Esophagus muscularis mucosa (tissue), 4 donors: Measurements from ENCODE around the gene FRRS1L. TPM values are rescaled to one million over a fixed set of nuclear protein-coding genes. Genes with fewer than 3 reads are reported as not detected.

Experiments used
- DNase-seq: peaks from one replicate; pipeline ENCODE4 v3.0.0-alpha.2; 2017; ENCODE audit errors: extremely low spot score
- H3K27ac ChIP-seq, 4 donors: fragments of 200-600 bp; sonication (generic); replicated peaks in 1 of 4; 1 replicate in 3 of 4; 2 replicates in 1 of 4; pipeline ENCODE4 v1.5.1; 2016 to 2019; ENCODE audit warnings: mild to moderate bottlenecking in 1 of 4
- H3K27me3 ChIP-seq, 4 donors: fragments of 200-600 bp; sonication (generic); one replicate each; pipeline versions ENCODE4 v1.5.1 to v1.6.0; 2016 to 2019
- H3K36me3 ChIP-seq, 4 donors: fragments of 200-600 bp; sonication (generic); one replicate each; pipeline ENCODE4 v1.5.1; 2016 to 2019
- H3K4me1 ChIP-seq, 4 donors: fragments of 200-600 bp; sonication (generic); one replicate each; pipeline ENCODE4 v1.5.1; 2016 to 2019
- H3K4me3 ChIP-seq, 4 donors: fragments of 200-600 bp; sonication (generic); 1 replicate in 2 of 4; 2 replicates in 2 of 4; pipeline ENCODE4 v1.5.1; 2016 to 2019; ENCODE audit warnings: mild to moderate bottlenecking in 4 of 4, moderate library complexity in 1 of 4
- H3K9me3 ChIP-seq, 4 donors: fragments of 200-600 bp; sonication (generic); 1 replicate in 3 of 4; 2 replicates in 1 of 4; pipeline ENCODE4 v1.5.1; 2016 to 2019
- EP300 ChIP-seq: sonication (generic); formaldehyde crosslinking; IDR thresholded peaks from one replicate; pipeline ENCODE4 v1.6.1; 2017; ENCODE audit warnings: antibody characterized with exemption
- POLR2A ChIP-seq: fragments of 450-650 bp; IDR thresholded peaks from one replicate; pipeline ENCODE4 v1.6.1; 2017; ENCODE audit warnings: antibody characterized with exemption, moderate library complexity, mild to moderate bottlenecking, low read depth
- POLR2AphosphoS5 ChIP-seq, 2 donors: sonication (generic); formaldehyde crosslinking; IDR thresholded peaks; one replicate each; pipeline ENCODE4 v1.6.1; 2017; ENCODE audit warnings: antibody characterized with exemption in 2 of 2
- WGBS: methylation state at CpG from one replicate; pipeline ENCODE4 v1.1.5; 2018; 5-methylcytosine and 5-hydroxymethylcytosine counted together
- intact Hi-C: fragments of 100-400 bp; cut with DNase I; formaldehyde crosslinking; loops from one replicate; pipeline ENCODE4 v1.15.1; 2023
- total RNA-seq, 4 donors: library from RNA; depleted of rRNA; stranded (reverse); fragments of >200 nt; gene quantifications; one replicate each; pipeline versions ENCODE4 v1.1.0 to v1.2.1, GENCODE V29; 2016
- TF ChIP-seq, protein P1 (sequence below), 3 experiments: fragments of 200-600 bp in 2 of 3; fragments of 450-650 bp in 1 of 3; sonication (generic) in 2 of 3; IDR thresholded peaks; one replicate each; pipeline ENCODE4 v1.5.1; 2017 to 2019; ENCODE audit warnings: antibody characterized with exemption in 3 of 3, mild to moderate bottlenecking in 2 of 3, moderate library complexity in 1 of 3

The FRRS1L gene
- total RNA-seq, 4 donors from 2014 or later = 2.5 to 7.6 (median 5.3) TPM

DNA sequence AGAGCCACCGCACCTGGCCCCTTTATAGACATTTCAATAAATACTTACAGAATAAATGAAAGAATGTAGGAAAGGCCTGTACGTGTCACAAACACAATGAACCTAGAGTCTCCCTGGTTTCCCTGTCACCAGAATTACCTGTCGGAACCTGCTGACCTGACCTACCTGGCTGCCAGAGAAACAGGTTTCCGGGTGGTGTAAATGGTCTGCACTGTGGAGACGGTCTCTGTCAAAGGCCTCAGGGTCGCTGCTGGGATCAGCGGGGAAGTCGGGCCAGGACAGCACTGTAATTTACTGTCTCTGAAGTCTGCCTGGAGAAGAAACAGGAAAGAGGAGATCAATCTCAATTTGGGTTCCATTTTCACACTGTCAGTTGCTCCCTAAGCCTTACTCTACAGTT lies 9.3 kb upstream of the FRRS1L start:
- H3K9me3 ChIP-seq = no peaks in the 10 kb centered on the region
- TF ChIP-seq EP300 (no peak), POLR2AphosphoS5 (IDR thresholded peaks at IDR 0.05) (no peak), POLR2A (no peak)
- TF ChIP-seq, protein P1, sequence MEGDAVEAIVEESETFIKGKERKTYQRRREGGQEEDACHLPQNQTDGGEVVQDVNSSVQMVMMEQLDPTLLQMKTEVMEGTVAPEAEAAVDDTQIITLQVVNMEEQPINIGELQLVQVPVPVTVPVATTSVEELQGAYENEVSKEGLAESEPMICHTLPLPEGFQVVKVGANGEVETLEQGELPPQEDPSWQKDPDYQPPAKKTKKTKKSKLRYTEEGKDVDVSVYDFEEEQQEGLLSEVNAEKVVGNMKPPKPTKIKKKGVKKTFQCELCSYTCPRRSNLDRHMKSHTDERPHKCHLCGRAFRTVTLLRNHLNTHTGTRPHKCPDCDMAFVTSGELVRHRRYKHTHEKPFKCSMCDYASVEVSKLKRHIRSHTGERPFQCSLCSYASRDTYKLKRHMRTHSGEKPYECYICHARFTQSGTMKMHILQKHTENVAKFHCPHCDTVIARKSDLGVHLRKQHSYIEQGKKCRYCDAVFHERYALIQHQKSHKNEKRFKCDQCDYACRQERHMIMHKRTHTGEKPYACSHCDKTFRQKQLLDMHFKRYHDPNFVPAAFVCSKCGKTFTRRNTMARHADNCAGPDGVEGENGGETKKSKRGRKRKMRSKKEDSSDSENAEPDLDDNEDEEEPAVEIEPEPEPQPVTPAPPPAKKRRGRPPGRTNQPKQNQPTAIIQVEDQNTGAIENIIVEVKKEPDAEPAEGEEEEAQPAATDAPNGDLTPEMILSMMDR (IDR thresholded peaks at IDR 0.05) = no peak
- H3K36me3 ChIP-seq = peaks cover 0 to 4% (median 0%) of the 10 kb centered on the region in 4 donors
- H3K27me3 ChIP-seq = peaks cover 0 to 3% (median 0%) of the 10 kb centered on the region in 4 donors
- no peak for DNase-seq
- no peak overlapping the region for H3K27ac ChIP-seq
- no peak overlapping the region for H3K4me3 ChIP-seq
- 80% methylated on average over 8 of the region's 8 CpGs for WGBS
- no peaks in the 10 kb centered on the region for H3K4me1 ChIP-seq
- intact Hi-C loops = no loop called here

DNA sequence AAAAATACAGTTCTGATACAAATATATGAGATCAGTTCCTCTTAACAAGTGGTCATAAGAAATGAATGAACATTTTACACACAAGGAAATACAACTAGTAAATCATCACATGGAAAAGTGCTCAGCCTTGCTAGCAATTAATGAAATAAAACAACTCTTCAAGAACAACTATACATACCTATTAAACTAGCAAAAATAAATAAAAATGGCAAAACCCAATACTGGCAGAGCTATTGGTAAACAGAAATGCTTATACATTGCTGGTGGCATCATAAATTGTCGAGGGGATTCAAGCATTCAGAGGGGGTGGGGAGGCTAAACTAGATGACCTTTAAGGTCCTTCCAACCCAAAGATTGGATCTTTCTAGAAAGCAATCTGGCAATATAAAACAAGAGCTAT lies 5.9 kb upstream of the FRRS1L start:
- H3K27ac ChIP-seq = no peak overlapping the region
- intact Hi-C loops = no loop called here
- 85% methylated on average over 1 of the region's 1 CpG for WGBS
- peaks cover 0 to 6% (median 0%) of the 10 kb centered on the region in 4 donors for H3K27me3 ChIP-seq
- H3K36me3 ChIP-seq = peaks cover 0 to 4% (median 0%) of the 10 kb centered on the region in 4 donors
- H3K4me1 ChIP-seq = no peaks in the 10 kb centered on the region
- DNase-seq = no peak
- no peak for TF ChIP-seq POLR2A
- H3K9me3 ChIP-seq = no peaks in the 10 kb centered on the region
- H3K4me3 ChIP-seq = no peak overlapping the region

DNA sequence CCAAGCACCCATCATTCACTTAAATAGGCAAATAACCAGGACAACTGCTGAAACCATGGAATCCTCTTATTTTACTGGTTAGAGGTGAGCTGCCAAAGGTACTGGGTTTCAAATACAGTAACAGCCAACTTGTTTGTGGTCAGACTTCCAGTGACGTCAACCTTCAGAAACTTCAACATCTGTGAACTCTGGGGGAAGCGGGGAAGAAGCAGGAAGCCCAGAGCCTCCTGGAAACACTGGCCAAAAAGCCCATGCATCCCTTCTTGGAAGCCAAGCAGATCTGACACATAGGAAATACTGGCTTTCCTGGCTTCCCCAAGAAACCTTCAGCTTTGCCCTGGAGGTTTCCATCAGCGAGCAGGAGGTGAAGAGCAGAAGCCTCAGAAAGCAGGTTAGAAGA lies 4.9 kb upstream of the FRRS1L start:
- no peak for DNase-seq
- H3K9me3 ChIP-seq = no peaks in the 10 kb centered on the region
- no peak overlapping the region for H3K4me3 ChIP-seq
- H3K36me3 ChIP-seq = peaks cover 0 to 4% (median 0%) of the 10 kb centered on the region in 4 donors
- TF ChIP-seq POLR2A (no peak), EP300 (no peak), POLR2AphosphoS5 (IDR thresholded peaks at IDR 0.05) (no peak)
- TF ChIP-seq, protein P1 (IDR thresholded peaks at IDR 0.05) = no peak
- intact Hi-C loops = no loop called here
- H3K27me3 ChIP-seq = peaks cover 0 to 11% (median 0%) of the 10 kb centered on the region in 4 donors
- WGBS = 80% methylated on average over 3 of the region's 3 CpGs
- no peak overlapping the region for H3K27ac ChIP-seq
- H3K4me1 ChIP-seq = peaks cover 0 to 8% (median 5%) of the 10 kb centered on the region in 4 donors

DNA sequence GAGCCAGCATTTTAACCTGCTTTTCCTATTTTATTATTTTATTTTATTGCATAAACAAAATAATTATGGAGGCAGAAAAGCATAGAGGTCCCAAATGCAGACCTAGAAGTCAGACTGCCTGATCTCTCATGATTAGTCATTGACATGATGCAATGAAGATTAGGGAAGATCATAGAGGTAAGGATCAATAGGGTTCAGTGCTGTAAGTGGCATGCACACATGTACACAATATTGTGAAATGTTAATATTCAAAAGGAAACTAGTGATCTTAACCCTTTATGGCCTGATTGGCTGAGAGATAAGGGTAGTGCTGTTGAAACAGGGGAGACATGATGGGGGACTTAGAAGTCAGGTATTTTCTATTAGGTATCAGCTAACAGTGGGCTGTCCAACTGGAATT lies 1.1 kb upstream of the FRRS1L start:
- Histone ChIP-seq H3K27ac (no peak overlapping the region), H3K27me3 (peaks cover 0 to 21% (median 0%) of the 10 kb centered on the region in 4 donors), H3K4me3 (no peak overlapping the region), H3K4me1 (peaks cover 0 to 16% (median 11%) of the 10 kb centered on the region in 4 donors), H3K36me3 (no peaks in the 10 kb centered on the region), H3K9me3 (no peaks in the 10 kb centered on the region)
- DNase-seq = no peak
- no peak for TF ChIP-seq EP300
- TF ChIP-seq, protein P1 (IDR thresholded peaks at IDR 0.05) = no peak
- TF ChIP-seq POLR2AphosphoS5 (IDR thresholded peaks at IDR 0.05) = no peak
- TF ChIP-seq POLR2A = no peak
- intact Hi-C loops = no loop called here

DNA sequence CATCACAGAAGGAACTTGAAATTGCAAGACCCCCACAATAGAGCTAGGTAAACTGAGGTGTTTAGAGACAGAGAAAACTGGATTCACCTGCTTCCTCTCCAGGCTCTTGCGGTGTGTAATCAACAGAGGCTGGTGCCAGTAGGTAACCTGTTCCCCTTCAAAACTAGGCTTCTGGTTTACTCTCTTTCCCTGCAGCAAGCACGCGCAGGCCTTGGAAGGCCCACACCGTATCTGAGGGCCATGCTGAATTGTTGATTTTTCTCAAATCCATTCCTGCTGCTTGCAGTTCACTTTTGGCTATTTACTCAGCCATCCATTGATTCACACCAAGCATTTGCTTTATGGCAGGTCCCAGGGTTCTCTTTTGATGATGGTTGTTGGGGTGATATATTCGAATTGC lies 667 bp upstream of the FRRS1L start:
- Histone ChIP-seq H3K4me3 (peak overlapping the region in 2 of 4 donors; percentile 49 to 52), H3K27ac (no peak overlapping the region), H3K27me3 (peaks cover 0 to 21% (median 0%) of the 10 kb centered on the region in 4 donors), H3K9me3 (no peaks in the 10 kb centered on the region), H3K4me1 (peaks cover 0 to 16% (median 11%) of the 10 kb centered on the region in 4 donors), H3K36me3 (no peaks in the 10 kb centered on the region)
- 93% methylated on average over 5 of the region's 5 CpGs for WGBS
- no peak for DNase-seq
- TF ChIP-seq EP300 = no peak
- intact Hi-C loops = no loop called here

DNA sequence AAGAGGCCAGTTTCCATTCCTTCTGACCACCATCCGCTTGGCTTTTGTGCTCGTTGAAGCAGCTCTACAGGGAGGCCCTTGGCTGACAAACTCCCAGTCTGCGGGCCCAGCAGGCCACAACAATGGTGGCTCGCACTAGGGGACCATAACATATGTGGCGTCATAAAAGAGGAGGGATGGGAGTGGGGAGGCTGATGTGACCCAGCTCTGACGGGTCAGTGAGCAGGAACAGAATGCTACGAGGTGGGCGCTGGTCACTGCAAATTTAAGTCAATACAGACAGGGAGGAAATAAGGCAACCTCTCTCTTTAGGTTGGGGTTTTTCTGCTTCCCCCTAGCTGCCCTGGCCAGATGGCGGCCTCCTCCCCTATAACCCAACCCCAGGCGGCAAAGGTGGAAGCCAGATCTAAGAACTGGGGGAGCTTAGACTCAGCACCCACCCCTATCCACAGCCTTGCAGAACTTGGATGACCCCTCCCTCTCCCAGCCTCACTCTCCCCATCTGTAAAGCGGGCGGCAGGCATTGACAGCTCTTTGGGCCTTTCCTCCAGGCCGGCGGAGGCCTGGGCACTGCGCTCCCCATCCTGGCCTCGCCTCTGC lies 778 bp downstream of the FRRS1L start:
- H3K4me3 ChIP-seq = peak overlapping the region; percentile 49 to 64 (median 52)
- intact Hi-C loops = no loop called here
- H3K9me3 ChIP-seq = no peaks in the 10 kb centered on the region
- DNase-seq = no peak
- peaks cover 0 to 16% (median 11%) of the 10 kb centered on the region in 4 donors for H3K4me1 ChIP-seq
- no peak for TF ChIP-seq POLR2AphosphoS5 (IDR thresholded peaks at IDR 0.05)
- no peak for TF ChIP-seq EP300
- TF ChIP-seq POLR2A = no peak
- TF ChIP-seq, protein P1 (IDR thresholded peaks at IDR 0.05) = no peak
- peaks cover 0 to 21% (median 0%) of the 10 kb centered on the region in 4 donors for H3K27me3 ChIP-seq
- WGBS = 83% methylated on average over 16 of the region's 16 CpGs
- H3K36me3 ChIP-seq = no peaks in the 10 kb centered on the region
- no peak overlapping the region for H3K27ac ChIP-seq
